ENCODE results near the gene EMCN.
"Not testable (repeated sequence)": the region's sequence is repeated elsewhere in the genome, so short reads cannot be mapped to it uniquely, and the experiment has no call there.

- TF ChIP-seq CTCF (IDR thresholded peaks at IDR 0.05); E2F1 (CRISPR knock-in tag; IDR thresholded peaks at IDR 0.05); ZNF121 (CRISPR knock-in tag; IDR thresholded peaks at IDR 0.05); ATF1 (CRISPR knock-in tag; IDR thresholded peaks at IDR 0.05); TCF7 (CRISPR knock-in tag; IDR thresholded peaks at IDR 0.05; ENCODE audit: low read depth); ZNF416 (CRISPR knock-in tag; IDR thresholded peaks at IDR 0.05); CREM (CRISPR knock-in tag; IDR thresholded peaks at IDR 0.05); ATF3 (CRISPR knock-in tag; conservative IDR thresholded peaks at IDR 0.05); ZNF512 (CRISPR knock-in tag; IDR thresholded peaks at IDR 0.05; ENCODE audit: borderline replicate concordance); FOXK1 (CRISPR knock-in tag; IDR thresholded peaks at IDR 0.05): not testable (repeated sequence)
Observed at GRCh38 chr4:100530161-100530560, 12.3 kb upstream of the EMCN start.
